ENCODE results near the gene PLD1.

Gene PLD1

DNA sequence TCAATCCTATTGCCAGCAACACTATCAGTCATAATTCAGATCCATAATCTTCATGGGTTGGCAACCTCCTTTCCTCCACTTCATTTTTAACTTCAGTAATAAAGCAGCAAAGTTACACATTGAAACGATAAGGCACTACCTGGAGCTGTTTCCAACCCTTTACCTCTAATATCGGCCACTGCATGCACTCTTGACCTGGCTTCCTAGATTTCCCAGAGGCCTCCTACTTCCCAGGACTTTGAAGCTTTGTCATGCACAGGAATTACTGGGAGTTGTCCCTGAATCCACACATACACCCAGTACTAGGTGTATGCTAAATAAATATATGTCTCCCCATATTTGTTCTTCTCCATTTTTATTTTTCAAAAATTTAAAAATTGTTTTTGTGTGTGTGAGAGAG lies 126.1 kb downstream of the PLD1 start:
- Histone ChIP-seq H3K4me3 (replicated peaks; ENCODE audit: insufficient read depth, low read length) (no peak overlapping the region), H3K27me3 (ENCODE audit: insufficient read depth, poor library complexity, severe bottlenecking) (no peaks in the 10 kb centered on the region), H3K27ac (replicated peaks) (no peak overlapping the region)
- no peak for TF ChIP-seq REST (IDR thresholded peaks at IDR 0.05; ENCODE audit: insufficient replicate concordance, low read depth)
- TF ChIP-seq SPI1 (IDR thresholded peaks at IDR 0.05; ENCODE audit: borderline replicate concordance, low read depth) = no peak
- no peak for TF ChIP-seq GABPA (IDR thresholded peaks at IDR 0.05; ENCODE audit: low read depth)
- no peak for TF ChIP-seq POLR2AphosphoS5 (IDR thresholded peaks at IDR 0.05; ENCODE audit: low read depth)
- no peak for TF ChIP-seq CTCF (IDR thresholded peaks at IDR 0.05; ENCODE audit: insufficient read depth, low read length)
- DNase-seq (ENCODE audit: low read depth in 1 of 2, low spot score in 1 of 2) = no peak

- no peak for DNase-seq (ENCODE audit: low read depth in 1 of 2, low spot score in 1 of 2)
Observed at GRCh38 chr3:171682743-171683142, 127.5 kb downstream of the PLD1 start.

More at GRCh38 chr3:171682743-171683142, 127.5 kb downstream of the PLD1 start:
- no peaks in the 10 kb centered on the region for H3K27me3 ChIP-seq (ENCODE audit: insufficient read depth, poor library complexity, severe bottlenecking)
- no peak overlapping the region for H3K4me3 ChIP-seq (replicated peaks; ENCODE audit: insufficient read depth, low read length)
- TF ChIP-seq POLR2AphosphoS5 (IDR thresholded peaks at IDR 0.05; ENCODE audit: low read depth) = no peak
- no peak for TF ChIP-seq REST (IDR thresholded peaks at IDR 0.05; ENCODE audit: insufficient replicate concordance, low read depth)
- no peak for TF ChIP-seq SPI1 (IDR thresholded peaks at IDR 0.05; ENCODE audit: borderline replicate concordance, low read depth)
- no peak for TF ChIP-seq CTCF (IDR thresholded peaks at IDR 0.05; ENCODE audit: insufficient read depth, low read length)
- TF ChIP-seq GABPA (IDR thresholded peaks at IDR 0.05; ENCODE audit: low read depth) = no peak
- H3K27ac ChIP-seq (replicated peaks) = no peak overlapping the region

All from HL-60 (cell line).